Measurements from ENCODE around the gene HPS3.

Gene HPS3

DNA sequence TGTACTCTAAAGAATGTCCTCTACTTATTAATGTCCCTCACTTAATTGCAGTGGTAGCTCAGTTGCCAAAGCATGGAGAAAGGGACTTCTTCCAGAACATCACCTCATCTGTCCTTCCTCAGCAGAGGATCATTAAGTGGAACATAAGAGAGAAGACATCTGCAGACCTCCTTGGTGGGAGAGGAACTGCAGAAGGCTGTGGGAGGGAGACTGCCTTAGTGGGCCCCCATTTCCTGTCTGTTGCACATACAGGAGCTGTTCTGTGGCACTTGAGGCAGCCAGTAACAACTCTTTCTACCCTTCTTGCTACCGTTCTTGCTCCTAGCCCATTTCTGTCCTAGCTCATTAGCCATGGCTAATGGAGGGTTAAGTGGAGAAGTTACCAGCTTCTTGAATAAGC lies 33.6 kb downstream of the HPS3 start:
- H3K27ac ChIP-seq: no peak overlapping the region
- H3K4me3 ChIP-seq (ENCODE audit: low read depth, low read length): no peak overlapping the region
- no peaks in the 10 kb centered on the region for H3K27me3 ChIP-seq (replicated peaks)
- in situ Hi-C loops (cut with HindIII; ENCODE audit: low pct_ligation_motif_present, low sequenced_read_pairs): no loop called here
- TF ChIP-seq, protein P1, sequence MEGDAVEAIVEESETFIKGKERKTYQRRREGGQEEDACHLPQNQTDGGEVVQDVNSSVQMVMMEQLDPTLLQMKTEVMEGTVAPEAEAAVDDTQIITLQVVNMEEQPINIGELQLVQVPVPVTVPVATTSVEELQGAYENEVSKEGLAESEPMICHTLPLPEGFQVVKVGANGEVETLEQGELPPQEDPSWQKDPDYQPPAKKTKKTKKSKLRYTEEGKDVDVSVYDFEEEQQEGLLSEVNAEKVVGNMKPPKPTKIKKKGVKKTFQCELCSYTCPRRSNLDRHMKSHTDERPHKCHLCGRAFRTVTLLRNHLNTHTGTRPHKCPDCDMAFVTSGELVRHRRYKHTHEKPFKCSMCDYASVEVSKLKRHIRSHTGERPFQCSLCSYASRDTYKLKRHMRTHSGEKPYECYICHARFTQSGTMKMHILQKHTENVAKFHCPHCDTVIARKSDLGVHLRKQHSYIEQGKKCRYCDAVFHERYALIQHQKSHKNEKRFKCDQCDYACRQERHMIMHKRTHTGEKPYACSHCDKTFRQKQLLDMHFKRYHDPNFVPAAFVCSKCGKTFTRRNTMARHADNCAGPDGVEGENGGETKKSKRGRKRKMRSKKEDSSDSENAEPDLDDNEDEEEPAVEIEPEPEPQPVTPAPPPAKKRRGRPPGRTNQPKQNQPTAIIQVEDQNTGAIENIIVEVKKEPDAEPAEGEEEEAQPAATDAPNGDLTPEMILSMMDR (IDR thresholded peaks at IDR 0.05; ENCODE audit: low read depth, low read length, missing control alignments): no peak
- DNase-seq: no peak
- H3K36me3 ChIP-seq (replicated peaks): peaks cover 3% of the 10 kb centered on the region

DNA sequence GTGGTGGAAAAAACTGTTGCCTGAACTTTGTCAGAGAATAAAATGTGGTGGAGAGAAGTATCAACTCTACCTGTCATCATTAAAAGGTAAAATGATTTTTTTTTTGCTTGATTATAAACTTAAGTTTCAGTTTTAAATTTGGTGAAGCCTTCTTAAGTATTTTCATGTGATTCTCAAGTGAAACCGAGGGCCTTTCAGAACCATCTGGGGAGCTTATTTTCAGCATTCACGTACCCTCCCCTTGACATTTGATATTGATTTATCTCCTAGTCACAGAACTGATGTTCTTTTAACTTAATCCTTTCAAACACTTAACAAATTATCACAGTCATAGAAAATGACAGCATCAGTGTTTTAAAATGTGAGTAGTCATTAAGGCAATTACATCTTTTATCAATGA lies 38.5 kb downstream of the HPS3 start:
- Histone ChIP-seq H3K27ac (no peak overlapping the region), H3K36me3 (replicated peaks) (peaks cover 6% of the 10 kb centered on the region), H3K27me3 (replicated peaks) (no peaks in the 10 kb centered on the region), H3K4me3 (ENCODE audit: low read depth, low read length) (no peak overlapping the region)
- TF ChIP-seq, protein P1 (IDR thresholded peaks at IDR 0.05; ENCODE audit: low read depth, low read length, missing control alignments): no peak
- DNase-seq: no peak
- in situ Hi-C loops (cut with HindIII; ENCODE audit: low pct_ligation_motif_present, low sequenced_read_pairs): no loop called here

DNA sequence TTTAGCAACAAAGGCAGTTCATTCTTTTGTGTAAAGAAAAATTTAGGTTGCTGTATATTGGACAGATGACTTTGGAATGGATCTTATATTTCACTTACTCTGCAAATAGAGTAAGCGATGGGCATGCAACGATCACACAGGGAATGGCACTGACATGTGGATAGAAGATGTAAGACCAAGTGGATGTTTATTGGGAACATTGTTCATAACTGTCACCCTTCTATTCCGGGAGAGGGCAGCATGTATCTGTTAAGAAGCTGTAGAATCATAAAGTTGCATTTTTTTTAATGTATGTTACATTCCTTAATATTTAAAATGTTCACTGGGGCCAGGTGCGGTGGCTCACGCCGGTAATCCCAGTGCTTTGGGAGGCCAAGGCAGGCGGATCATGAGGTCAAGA lies 41.2 kb downstream of the HPS3 start:
- TF ChIP-seq, protein P1 (IDR thresholded peaks at IDR 0.05; ENCODE audit: low read depth, low read length, missing control alignments): no peak
- in situ Hi-C loops (cut with HindIII; ENCODE audit: low pct_ligation_motif_present, low sequenced_read_pairs): no loop called here

DNA sequence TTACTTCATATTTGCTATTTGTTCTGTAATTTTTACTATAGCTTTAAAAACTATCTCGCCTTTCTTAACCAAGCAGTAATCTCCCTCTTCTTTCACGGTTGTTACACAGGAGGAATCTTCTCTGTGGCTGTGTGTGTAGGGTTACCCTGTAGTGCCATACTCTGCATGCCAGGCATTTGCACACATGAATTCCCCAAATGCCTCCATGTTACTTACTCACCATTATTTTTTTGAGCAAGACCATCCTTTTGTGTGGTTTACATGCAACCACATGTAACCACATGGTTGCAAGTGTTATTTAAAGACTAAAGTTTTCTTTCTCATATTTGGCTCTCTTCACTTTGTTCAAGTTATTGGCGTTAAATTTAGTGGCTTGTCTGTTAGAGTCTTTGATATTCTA lies 45.5 kb downstream of the HPS3 start:
- Histone ChIP-seq H3K4me3 (ENCODE audit: low read depth, low read length) (no peak overlapping the region), H3K27me3 (replicated peaks) (no peaks in the 10 kb centered on the region), H3K27ac (no peak overlapping the region), H3K36me3 (replicated peaks) (no peaks in the 10 kb centered on the region)
- in situ Hi-C loops (cut with HindIII; ENCODE audit: low pct_ligation_motif_present, low sequenced_read_pairs): no loop called here
- no peak for DNase-seq
- TF ChIP-seq, protein P1 (IDR thresholded peaks at IDR 0.05; ENCODE audit: low read depth, low read length, missing control alignments): no peak

More for the DNA sequence above, 41.2 kb downstream of the HPS3 start:
- H3K27me3 ChIP-seq (replicated peaks): no peaks in the 10 kb centered on the region
- no peak overlapping the region for H3K27ac ChIP-seq
- H3K4me3 ChIP-seq (ENCODE audit: low read depth, low read length): no peak overlapping the region
- peaks cover 6% of the 10 kb centered on the region for H3K36me3 ChIP-seq (replicated peaks)
- no peak for DNase-seq

DNA sequence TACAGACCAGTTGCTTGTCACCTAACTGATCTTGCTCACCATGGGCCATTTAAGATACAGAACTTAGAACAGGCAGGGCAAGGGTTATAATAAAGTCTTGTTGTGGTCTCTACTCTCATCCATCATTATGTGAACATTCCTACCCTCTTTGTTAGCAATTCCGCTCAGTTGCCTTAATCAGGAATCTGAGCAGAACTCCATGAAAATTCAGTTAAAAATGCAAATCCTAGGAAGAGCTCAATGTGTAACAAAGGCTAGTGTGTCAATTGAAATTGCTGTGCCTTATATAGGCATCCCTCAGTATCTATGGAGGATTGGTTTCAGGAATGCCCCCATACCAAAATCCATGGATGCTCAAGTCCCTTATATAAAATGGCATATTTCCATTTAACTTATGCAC lies 47.7 kb downstream of the HPS3 start:
- in situ Hi-C loops (cut with HindIII; ENCODE audit: low pct_ligation_motif_present, low sequenced_read_pairs): no loop called here
- no peaks in the 10 kb centered on the region for H3K36me3 ChIP-seq (replicated peaks)
- H3K4me3 ChIP-seq (ENCODE audit: low read depth, low read length): no peak overlapping the region
- no peaks in the 10 kb centered on the region for H3K27me3 ChIP-seq (replicated peaks)
- H3K27ac ChIP-seq: no peak overlapping the region
- DNase-seq: no peak
- TF ChIP-seq, protein P1 (IDR thresholded peaks at IDR 0.05; ENCODE audit: low read depth, low read length, missing control alignments): no peak

DNA sequence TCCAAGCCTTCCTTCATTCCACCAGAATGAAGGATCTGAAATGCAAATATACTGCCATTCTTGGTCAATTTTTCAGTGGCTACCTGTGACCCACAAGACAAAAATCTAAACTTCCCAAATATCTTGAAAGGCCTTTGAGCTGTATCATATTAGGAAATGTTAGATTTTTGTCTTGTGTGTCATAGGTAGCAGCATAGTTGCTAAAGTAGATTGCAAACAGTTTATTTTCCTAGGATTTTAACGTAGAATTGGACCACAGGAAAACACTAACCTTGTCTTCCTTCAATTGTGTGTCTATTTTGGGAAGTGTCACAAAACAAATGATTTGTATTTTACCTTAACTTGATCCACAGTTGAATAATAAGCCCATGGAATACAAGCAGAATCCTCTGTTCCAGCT lies 49.8 kb downstream of the HPS3 start:
- H3K27ac ChIP-seq: peak overlapping the region; percentile 54
- in situ Hi-C loops (cut with HindIII; ENCODE audit: low pct_ligation_motif_present, low sequenced_read_pairs): no loop called here

More for the DNA sequence above, 49.8 kb downstream of the HPS3 start:
- TF ChIP-seq, protein P1 (IDR thresholded peaks at IDR 0.05; ENCODE audit: low read depth, low read length, missing control alignments): no peak
- no peak overlapping the region for H3K4me3 ChIP-seq (ENCODE audit: low read depth, low read length)
- no peak for DNase-seq
- no peaks in the 10 kb centered on the region for H3K27me3 ChIP-seq (replicated peaks)
- H3K36me3 ChIP-seq (replicated peaks): no peaks in the 10 kb centered on the region
